GM19463 (cell line): ENCODE measurements around the gene ALKBH2.
"Not testable (repeated sequence)": the region's sequence is repeated elsewhere in the genome, so short reads cannot be mapped to it uniquely, and the experiment has no call there.

Experiments
- ATAC-seq: cut with Tn5 transposase; IDR thresholded peaks from one replicate; pipeline ENCODE4 v1.9.1; 2021; ENCODE audit warnings: mild to moderate bottlenecking, moderate library complexity; ENCODE audit not compliant: unreplicated experiment

The ALKBH2 gene

DNA sequence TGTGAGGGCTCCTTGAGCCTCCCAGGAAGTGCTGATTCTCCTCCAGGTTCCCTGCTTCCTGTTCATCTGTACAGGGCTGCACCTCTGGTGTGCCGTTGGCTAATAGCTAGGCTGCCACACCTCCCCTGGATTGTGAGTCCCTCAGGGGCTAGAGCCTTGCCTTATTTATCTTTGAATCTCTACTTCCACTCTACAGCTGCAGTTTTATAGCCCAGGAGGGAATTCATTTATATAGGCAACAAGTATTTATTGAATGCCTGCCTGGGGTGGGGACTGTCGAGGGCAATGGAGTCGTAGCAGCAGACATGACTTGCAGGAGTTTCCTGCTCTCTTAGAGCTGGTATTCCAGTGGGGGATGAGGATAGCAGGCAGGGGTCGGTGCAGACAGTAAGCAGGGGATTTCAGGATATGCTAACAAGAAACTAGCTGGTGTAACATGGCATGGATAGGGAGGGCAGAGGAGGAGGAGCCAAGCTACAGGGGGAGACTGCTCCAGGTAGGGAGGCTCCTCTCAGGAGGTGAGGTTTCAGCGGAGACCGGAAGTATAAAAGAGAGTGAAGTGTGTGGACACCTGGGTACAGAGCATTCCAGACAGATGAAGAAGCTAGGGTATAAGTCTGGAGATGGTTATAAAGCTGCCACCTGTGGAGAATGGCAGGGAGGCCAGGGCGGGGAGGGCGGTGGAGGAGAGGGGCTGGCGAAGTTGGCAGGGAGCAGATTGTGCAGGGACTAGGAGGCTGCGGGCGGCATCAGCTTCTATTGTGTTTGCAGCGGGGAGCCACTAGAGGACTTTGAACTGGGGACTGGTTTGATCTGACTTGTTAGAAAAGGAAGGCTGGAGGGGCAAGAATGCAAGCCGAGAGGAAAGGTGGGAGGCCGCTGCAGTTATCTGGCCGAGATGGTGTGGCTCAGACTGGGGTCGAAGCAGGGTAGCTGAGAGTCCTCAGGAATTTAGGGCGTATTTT is 23.7 kb downstream of the ALKBH2 start:
- ATAC-seq, result no peak

DNA sequence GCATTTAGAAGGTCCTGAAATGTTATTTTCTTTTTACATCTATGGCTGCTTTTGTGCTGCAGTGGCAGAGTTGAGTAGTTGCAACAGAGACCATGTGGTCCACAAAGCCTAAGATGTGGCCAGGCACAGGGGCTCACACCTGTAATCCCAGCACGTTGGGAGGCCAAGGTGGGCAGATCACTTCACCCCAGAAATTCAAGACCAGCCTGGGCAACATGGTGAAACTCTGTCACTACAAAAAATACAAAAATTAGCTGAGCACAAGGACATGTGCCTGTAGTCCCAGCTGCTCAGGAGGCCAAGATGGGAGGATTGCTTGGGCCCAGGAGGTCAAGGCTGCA is 27.4 kb downstream of the ALKBH2 start:
- no peak for ATAC-seq

DNA sequence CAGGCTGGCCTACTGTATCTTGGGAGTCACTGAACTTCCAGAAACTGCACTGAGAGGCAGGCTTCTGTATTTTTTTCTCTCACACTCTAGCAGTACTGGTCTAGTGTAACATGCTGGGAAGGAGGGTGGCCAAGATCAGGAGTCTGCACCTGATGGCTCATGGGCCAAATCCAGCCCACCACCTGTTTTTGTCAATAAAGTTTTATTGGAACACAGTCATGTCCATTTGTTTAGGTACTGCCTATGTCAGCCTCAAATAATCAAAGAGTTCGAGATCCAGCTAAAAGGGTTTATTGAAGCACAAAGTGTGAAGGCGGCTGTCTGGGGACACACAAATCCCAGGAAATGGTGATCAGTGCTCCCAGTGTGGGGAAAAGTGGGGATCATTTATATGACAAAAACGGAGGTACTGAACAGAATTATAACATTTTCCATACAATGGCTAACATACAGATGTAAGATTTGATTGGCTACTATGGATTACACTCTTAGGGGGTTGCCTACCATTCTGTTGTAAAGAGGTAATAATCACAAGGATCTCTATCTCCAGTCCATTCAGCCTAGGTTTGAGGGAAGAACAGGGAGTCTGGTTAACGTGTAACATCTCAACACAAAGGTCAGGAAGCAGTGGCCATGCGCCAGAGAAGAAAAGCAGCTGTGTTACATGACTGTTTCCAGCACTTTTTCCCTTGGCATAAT is 28.0 kb downstream of the ALKBH2 start:
- ATAC-seq, result no peak

DNA sequence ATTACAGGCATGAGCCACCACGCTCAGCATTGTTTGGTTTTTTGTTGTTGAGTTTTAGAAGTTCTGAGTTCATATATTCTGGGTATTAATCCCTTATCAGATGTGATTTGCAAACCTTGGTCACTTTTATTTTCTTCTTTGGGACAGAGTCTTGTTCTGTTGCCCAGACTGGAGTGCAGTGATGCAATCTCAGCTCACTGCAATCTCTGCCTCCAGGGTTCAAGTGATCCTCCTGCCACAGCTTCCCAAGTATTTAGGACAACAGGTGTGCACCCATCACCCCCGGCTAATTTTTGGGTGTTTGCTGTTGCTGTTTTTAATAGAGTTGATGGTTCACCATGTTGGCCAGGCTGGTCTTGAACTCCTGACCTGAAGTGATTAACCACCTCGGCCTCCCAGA is 29.1 kb downstream of the ALKBH2 start:
- ATAC-seq, result no peak

DNA sequence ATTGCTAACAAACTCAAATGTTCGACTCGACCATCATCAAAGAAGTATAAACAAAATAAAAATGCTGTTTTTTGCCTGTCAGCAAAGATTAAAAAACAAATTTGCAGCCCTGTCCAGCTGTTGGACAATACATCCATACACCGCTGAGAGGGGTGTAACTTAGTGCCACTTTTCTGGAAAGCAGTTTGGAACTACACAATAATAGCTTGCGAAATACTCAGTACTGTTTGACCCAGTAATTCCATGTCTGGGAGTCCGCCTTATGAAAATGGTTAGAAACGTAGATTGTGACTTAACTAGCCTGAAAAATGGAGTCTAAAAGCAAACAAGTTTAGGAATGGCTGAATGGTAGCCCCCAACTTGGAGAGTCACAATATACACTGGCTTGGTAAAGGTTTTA is 34.5 kb downstream of the ALKBH2 start:
- no peak for ATAC-seq

DNA sequence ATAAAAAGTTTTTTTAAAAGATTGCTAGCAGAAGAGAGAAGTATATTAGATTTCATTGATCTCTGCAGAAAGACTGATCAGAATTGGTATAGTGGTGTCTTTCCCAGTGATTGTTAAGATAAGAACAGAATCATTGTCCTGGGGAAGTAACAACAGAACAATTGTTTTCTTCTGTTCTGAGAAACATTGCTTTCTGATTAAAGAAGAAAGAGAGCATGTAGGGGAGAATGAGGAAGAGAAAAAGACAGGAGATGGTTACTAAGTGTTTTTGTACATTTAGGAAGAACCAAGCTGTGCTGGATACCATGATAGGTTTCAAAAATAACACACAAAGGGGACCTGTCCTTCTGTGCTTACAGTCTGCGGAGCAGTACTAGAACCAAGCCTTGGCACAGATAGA is 35.9 kb downstream of the ALKBH2 start:
- ATAC-seq, result no peak

DNA sequence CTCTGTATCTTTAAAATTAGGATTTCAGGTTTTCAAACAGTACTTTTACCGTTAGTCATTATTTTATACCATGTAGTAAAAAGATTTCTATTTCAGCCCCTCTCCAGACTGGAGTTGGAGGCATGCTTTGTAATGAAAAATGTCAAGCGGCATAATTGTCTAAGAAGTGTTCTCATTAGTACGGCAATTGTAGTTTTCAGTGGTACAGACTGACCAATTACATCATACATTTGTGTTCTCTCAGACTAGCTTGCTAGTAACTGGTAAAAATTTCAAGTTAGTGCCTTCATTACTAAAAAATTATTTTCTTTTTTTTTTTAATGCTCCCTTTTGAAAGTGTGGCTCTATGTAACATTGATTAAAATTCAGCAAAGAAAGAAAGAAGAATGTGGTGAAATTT is 36.4 kb downstream of the ALKBH2 start:
- ATAC-seq, result no peak

DNA sequence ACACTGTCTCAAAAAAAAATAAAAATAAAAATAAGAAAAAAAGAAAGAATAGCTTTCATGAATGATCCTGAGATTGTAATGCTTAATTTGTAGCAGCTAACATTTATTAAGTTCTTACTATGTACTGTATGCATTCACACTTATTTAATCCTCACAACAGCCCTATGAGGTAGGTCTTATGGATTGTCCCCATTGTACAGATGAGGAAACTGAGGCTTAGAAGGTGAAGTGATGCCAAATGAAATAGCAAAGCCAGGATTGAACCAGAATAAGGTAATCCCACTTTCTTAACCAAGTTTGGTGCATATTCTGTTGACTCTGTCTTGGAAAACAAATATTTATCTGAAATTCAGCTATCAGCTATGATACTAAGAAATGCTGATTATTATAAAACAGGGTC is 38.8 kb downstream of the ALKBH2 start:
- no peak for ATAC-seq

DNA sequence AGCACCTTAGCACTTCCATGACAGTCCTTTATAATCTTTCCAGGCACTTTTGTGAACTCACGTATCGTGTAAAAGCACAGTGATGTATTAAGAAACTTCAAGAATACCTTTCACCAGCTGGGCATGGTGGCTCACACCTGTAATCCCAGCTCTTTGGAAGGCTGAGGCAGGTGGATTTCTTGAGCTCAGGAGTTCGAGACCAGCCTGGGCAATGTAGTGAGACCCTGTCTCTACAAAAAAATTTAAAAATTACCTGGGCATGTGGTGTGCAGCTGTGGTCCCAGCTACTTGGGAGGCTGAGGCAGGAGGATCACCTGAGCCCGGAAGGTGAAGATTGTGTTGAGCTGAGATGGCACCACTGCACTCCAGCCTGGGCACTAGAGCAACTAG is 39.2 kb downstream of the ALKBH2 start:
- not testable (repeated sequence) for ATAC-seq

DNA sequence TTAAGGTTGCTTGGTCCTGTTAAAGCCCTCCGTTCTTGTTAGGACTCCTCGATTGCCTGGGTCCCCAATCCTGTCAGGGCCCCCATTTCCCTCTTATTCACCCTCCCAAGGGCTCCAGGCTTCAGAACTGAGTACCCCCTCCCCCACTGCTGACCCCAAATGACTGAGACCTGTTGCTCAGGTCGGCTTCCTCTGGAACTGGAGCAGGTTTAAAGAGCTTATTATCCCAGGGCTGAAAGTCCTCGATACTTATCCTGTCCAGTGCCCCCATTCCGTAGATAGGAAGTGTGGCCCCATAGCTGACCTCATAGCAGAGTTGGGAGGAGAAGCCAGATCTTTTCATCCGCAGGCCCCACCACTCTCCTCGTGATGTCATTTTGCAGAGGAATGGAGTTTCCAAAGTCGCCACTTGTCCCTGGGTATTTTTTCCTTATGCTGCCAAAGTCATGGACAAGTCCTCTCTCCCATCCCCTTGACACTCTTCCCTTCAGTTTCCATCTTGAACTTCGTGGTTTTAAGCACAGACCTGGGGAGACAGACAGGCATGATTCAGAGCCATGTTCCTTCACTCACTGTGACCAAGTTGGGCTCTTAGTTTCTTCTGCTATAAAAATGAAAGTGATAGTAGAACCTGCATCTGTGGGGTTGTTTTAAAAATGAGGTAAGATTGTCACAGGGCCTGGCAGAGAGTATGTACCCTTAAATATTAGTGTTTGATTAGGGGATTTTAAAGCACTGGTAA is 39.7 kb downstream of the ALKBH2 start:
- ATAC-seq, result no peak

DNA sequence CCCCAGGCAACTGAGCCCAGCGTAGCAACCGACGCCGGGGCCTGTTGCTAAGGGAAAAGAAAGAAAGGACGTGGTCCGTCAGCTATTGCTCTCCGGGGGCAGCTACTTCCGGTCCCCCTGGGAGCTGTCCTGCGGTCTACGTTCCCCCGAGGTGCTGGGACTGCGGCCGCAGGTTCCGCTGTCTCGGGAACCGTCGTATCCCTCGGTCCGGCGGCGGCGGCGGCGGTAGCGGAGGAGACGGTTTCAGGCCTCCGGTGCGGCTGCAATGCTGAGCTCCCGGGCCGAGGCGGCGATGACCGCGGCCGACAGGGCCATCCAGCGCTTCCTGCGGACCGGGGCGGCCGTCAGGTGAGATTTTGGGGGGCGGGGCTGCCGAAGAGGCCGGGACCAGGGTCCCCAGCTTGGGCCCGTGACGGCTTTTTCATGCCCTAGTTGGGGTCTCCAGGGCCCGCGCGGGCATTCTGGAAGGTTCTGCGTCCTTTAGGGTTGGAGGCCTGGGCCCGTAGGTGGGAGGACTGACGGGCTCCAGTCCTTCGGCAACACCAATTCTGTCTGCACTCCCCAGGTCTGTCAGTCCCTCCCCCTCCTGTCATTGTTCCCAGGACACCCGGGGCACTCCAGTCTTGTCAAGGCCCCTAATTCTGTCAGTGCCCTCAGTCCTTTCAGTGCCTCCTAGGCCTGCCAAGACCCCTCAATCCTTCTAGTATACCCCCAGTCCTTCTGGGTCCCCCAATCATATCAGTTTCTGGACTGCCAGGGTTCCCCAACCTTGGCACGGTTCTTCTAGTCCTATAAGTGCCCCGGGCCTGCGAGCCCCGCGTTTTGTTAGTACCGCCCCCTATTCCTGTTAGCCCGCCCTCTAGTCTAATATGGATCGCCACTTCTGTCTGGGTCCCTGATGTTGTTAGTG is 40.6 kb downstream of the ALKBH2 start, which contains the start of gene USP30:
USP30 (plus strand) TSS at position 163 of the 910 bp plus-strand sequence; CDS start at position 266, 103 bp downstream.
- peak; percentile 73 for ATAC-seq

DNA sequence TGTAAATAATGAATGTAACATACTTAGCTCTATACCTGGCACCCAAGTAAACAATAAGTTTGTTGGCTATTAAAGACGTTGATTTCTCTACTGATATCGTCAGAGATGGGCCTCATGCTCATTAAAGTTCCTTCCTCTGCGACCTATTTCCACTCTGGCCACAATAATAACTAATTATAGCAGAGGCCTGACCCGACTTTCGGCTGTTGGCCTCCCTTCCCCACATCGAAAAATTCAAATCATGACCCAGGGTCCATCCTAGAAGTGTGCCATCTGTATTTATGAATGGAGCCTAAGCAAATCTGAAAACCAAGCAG is 41.2 kb downstream of the ALKBH2 start:
- no peak for ATAC-seq

DNA sequence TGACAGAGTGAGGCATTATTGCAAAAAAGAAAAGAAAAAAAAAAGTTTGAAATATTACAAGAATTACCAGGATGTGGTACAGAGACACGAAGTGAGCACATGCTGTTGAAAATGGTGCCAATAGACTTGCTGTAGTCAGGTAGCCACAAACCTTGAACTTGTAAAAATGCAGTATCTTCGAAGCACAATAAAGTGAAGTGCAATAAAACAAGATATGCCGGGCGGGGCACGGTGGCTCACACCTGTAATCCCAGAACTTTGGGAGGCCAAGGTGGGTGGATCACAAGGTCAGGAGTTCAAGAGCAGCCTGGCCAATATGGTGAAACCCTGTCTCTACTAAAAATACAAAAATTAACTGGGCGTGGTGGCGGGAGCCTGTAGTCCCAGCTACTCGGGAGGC is 43.5 kb downstream of the ALKBH2 start:
- ATAC-seq, result not testable (repeated sequence)

DNA sequence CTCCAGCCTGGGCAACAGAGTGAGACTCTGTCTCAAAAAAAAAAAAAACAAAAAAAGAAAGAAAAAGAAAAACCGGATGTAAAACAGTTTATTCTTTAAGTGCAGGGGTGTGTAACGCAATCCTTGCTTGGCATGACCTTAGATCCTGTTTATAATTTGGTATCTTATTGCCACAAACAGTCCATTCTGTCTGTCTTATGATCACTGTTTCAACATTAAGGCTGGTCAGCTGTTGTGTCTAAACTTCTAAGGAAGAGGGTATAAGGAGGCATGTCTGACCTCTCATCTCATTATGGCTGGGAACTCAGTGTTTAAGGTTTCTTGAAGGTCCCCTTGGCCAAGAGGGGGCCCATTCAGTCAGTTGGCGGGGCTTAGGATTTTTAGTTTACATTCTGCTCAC is 44.6 kb downstream of the ALKBH2 start:
- not testable (repeated sequence) for ATAC-seq

DNA sequence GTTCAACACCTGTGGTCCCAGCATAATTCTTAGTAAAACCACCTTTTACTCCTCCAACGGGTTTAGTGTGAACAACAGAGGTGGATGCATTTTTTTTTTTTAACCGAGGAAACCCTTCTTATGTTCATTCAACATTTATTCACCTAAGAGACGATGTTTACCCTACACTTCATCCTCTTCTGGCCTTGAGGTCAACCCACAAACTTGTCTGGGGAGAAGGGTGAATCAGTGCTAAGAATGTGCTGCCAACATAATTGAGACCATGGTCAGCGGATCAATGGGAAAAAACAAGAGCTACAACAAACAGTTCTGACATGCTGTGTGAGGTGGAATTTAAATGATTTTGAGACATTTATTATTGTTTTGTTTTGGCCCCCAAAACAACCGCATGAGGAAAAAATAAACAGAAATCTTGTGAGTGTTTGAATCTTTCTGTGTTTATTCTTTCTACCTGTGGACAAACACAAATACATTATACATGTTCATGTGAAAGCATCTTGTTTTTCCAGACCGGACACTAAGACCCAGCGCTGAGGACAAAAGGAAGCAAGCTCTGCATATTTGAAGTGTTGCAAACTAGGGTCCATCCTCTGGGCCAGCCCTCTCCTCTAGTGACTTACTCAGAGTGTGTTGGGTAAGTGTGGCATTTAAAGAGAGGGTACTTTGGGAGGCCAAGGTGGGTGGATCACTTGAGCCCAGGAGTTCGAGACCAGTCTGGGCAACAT is 46.0 kb downstream of the ALKBH2 start:
- no peak for ATAC-seq

DNA sequence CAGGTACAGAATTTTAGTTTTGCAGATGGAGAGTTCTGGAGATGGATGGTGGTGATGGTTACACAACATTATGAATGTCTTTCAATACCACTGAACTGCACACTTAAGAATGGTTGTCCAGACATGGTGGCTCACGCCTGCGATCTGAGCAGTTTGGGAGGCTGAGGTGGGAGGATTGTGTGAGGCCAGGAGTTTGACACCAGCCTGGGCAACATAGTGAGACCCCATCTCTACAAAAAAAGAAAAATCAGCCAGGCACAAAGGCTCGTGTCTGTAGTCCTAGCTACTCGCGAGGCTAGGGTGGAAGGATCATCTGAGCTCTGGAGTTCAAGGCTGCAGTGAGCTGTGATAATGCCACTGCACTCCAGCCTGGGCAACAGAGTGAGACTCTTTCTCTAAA is 49.0 kb downstream of the ALKBH2 start:
- no peak for ATAC-seq
